GM21737 (cell line): ENCODE data around the gene AMH.
A peak's percentile ranks its signal among the peaks of the same experiment; 100 is the strongest.
"Not testable (repeated sequence)": the region's sequence is repeated elsewhere in the genome, so short reads cannot be mapped to it uniquely, and the experiment has no call there.

Experiments used
- ATAC-seq: cut with Tn5 transposase; IDR thresholded peaks from one replicate; pipeline ENCODE4 v1.9.1; 2021; ENCODE audit warnings: mild to moderate bottlenecking, moderate library complexity; ENCODE audit not compliant: unreplicated experiment

AMH gene

GRCh38 chr19:2269244-2270156, 20.4 kb downstream of the AMH start:
- ATAC-seq, result peak; percentile 42

DNA sequence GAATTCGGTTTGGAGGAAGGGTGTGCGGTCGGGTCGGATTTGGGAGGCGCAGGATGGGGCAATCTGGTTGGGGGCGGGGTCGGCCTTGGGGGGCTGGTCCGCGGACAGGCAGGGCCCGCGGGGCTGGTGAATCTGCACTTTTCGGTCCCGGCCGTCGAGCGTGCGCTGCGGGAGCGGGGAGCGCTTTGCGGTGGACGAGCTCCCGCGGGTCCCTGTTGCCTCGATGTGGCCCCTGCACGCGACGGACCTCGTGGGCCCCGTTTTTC, 21.0 kb downstream of the AMH start:
- ATAC-seq, result no peak

DNA sequence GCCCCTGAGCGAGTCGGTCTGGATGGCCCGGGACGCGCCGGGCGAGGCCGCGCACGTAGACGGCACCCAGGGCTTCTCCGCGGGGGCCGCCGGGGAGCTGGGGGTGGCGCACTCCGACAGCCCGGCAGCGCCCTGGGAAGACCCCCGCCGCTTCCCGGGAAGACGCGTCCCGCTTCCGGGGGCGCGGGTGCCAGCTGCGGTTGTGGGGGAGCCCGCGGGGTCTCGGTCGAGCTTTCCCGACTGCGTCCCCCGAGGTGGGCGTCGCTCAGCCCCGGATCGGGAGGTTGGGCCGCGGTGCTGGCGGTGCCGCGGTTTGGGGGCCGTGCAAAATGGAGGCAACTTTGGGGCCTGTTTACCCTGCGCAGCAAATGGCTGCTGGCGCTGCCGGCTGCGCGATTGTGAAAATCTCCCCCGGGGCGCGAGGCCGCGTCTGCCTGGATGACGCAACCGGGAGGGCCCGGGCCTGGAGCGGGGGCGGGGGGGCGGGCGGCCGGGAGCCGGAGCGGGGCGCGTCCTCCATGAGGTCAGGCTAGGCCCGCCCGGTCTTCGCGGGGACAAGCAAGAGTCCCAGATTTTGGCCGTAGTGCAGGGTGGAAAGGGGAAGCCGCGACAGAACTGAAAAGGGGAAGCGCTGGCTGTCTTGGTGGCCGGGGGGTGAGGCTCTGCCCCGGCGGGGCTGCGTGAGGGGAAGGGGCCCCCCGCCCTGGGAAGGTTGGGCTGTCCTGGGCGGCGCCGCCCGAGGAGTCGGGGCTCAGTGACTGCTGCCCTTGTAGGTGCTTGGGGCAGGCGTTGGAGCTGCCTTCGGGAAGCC, 21.5 kb downstream of the AMH start:
- ATAC-seq, result no peak

- no peak for ATAC-seq
Observed at GRCh38 chr19:2271234-2272103, 22.3 kb downstream of the AMH start.

DNA sequence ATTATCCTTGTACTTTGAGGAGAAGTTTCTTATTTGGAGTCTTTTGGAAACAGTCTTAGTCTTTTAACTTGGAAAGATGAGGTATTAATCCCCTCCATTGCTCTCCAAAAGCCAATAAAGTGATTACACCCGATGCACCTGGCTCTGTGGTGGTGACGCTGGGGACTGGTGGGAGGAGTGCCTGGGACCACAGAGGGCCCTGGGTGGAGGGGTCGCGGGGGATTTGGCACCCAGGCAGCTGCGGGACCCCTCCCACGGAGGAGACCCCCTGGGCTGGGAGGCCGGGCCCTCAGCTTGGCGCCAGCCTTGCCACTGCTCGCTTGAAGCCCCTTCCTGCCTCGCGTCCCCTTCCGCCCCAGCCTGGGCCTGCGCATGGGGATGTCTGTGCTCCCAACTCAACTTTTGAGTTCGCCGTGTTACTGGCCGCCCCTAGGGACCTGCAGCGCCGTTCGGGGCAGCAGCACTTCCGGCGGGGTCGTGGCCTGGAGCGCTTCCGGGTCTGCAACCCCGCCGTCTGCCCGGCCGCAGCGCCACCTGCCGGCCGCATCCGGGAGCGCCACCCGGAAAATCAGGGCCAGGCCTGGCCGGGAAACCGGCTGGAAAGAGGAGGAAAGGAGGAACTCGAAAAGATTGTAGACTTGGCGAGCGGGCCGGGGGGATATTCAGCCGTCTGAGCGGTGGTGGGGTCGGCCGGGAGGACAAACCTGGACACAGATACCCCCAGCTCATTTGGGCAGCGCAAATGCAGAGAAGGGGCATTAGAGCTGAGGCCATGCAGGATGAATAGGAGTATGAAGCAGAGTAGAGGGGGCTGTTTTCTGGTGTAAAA, 24.4 kb downstream of the AMH start:
- ATAC-seq, result peak; percentile 28

GRCh38 chr19:2274185-2274711, 25.1 kb downstream of the AMH start:
- ATAC-seq, result no peak

DNA sequence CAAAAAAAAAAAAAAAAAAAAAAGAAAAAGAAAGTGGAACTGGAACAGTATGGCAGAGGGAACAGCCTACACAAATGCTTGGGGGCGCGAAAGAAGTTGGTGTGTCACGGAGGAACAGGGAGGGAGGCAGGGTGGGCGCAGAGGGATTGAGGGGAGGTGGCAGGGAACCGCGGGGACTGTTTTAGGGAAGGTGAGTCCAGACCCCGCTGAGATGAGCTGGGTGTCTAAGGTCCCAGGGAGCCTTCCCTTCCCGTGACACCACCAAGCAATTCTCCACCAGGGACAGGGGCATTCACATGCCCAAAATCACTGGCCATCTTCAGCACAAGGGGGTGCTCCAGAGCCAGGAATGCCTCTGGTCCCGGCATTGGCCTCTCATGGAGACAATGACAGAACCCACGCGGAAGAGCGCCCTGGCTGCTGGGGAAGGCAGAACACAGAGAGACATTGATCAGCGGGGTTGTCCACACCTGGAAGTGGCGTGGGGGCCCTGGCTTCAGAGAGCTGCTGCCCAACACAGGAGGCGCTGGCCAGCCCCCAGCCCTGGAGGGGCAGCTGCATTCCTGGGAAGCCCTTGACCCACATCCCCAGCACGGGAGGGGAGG, 25.9 kb downstream of the AMH start:
- no peak for ATAC-seq

DNA sequence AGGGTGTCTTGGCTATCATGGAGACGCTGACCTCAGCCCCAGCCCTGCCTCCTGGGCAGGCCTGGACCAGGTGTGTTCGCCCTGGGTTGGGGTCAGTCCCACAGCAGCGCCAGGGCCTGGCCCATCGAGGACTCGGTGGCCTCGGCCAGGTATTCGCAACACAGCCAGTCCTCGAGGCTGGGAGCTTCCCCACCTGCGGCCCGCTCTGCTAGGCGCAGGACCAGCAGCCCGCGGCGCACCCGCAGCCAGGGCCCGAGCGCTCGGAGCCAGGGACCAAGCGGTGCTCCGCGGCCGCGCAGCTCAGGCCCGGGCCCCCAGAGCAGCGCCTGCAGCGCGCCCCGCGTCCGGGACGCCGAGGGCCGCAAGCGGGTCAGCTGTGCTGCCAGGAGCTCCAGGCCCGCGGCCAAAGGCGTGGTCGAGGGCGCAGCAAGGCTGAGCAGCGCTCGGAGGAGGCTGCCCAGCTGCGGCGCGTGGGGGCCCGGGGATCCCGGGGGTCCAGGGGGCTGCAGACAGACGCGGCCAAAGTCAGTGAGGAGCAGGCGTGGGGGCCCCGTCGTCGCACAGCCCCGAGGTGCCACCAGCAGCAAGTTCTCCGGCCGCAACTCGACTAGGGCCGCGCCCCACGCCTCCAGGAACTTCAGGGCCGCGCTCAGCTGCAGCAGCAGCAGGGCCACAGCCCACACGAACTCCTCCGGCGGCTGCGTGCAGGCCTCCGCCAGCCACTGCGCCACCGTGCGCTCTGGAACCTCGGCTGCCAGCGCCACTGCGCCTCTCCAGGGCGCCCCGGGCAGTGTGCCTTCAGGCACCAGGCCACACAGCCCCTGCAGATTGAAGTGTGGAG, 26.7 kb downstream of the AMH start:
- no peak for ATAC-seq

DNA sequence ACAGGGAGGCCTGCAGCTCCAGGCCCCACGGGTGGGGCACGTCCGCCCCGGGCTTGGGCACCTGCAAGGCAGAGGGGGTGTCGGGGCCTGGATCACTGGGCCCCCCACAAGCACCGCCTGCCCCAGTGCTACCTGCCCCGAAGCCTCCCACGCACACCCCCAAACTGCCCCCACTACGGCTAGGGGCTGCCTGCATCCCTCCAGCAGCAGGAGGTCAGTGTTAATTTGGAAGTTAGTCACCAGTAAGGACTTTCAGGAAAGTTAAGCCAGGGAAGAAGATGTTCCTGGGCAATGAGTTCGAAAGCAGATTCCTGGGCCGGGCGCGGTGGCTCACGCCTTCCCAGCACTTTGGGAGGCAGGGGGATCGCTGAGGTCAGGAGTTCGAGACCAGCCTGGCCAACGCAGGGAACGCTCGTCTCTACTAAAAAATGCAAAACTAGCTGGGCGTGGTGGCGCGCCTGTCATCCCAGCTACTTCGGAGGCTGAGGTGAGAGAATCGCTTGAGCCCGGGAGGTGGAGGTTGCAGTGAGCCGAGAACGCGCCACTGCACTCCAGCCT, 27.4 kb downstream of the AMH start:
- ATAC-seq, result no peak

DNA sequence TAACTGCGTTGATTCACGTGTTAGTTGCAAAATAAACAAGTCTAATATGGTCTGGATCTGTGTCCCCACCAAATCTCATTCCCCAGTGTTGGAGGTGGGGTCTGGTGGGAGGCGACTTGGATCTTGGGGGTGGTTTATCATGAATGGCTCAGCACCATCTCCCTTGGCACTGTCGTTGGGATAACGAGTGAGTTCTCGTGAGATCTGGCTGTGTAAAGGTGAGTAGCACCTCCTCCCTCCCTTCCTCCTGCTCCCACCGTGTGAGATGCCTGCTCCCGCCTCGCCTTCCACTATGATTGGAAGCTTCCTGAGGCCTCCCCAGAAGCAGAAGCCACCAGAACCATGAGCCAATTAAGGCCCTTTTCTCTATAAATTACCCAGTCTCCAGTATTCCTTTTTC, 28.0 kb downstream of the AMH start:
- ATAC-seq, result no peak

- ATAC-seq, result no peak
Observed at GRCh38 chr19:2278459-2279158, 29.5 kb downstream of the AMH start.

GRCh38 chr19:2280633-2281264, 31.6 kb downstream of the AMH start:
- ATAC-seq, result no peak

GRCh38 chr19:2281265-2282061, 32.3 kb downstream of the AMH start:
- not testable (repeated sequence) for ATAC-seq

DNA sequence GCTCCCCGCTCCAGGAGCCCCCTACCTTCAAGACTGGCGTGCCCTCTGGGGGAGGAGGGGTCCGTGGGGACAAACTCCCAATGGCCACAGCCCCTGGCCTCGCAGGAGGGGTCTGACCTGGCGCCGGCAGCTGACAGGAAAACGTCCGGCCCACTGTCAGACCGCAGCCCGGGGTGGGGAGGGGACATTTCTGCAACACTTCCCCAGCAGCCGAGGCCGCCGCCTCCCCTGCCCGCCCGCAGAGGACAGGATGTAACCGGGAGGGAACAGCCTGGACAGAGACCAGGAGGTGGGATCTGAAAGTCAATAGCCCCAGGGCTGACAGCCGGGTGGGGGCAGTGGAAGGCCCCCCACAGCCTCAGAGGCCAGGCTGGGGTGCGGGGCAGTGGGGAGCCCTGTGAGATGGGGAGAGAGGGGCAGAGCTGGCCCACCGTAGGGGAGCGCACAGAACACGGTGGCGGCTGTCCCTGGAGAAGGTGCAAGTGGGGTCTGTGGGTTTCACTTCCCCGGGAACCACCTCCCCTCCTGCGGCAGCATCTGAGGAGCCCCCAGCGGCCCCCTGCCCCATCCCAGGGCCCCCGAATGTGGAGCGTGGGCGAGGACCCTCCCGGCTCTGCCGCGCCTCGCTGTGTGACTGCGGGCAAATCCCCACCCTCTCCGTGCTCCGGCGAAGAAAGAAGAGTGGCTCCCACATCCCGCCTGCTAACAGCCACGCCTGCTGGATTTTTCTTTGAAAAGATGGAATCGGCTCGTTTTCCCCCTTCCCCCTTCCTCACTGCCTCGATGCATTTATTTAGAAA, 33.1 kb downstream of the AMH start, which contains the start of gene PEAK3:
Gene PEAK3, minus strand, starts transcription at position 114 of the 800 bp plus-strand sequence. CDS start 1,244 bp downstream, outside the sequence.
- no peak for ATAC-seq

DNA sequence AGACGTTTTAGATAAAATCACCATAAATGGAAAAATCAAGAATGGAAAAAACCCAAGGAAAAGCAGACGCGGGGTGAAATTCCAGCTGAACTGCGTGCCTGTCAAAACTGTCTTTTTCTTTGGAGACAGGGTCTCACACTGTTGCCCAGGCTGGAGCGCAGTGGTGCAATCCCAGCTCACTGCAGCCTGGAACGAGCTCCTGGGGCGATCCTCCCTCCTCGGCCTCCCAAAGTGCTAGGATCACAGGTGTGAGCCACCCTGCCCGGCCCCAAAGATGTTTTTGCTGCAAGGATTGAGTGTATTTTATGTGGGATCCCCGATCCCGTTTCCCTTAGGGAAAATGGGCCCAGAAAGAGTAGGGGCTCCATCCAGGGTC, 33.7 kb downstream of the AMH start:
- no peak for ATAC-seq
